GM18867 (cell line): ENCODE data around the gene AJM1.
"Not testable (repeated sequence)": the region's sequence is repeated elsewhere in the genome, so short reads cannot be mapped to it uniquely, and the experiment has no call there.

Source experiments
- ATAC-seq: cut with Tn5 transposase; IDR thresholded peaks from one replicate; pipeline ENCODE4 v1.9.1; 2021; ENCODE audit warnings: mild to moderate bottlenecking, moderate library complexity; ENCODE audit not compliant: unreplicated experiment

AJM1 gene

GRCh38 chr9:136829981-136830885 lies 12.0 kb upstream of the AJM1 start:
- no peak for ATAC-seq

GRCh38 chr9:136831002-136831719 lies 11.1 kb upstream of the AJM1 start:
- no peak for ATAC-seq

- no peak for ATAC-seq
Measured at GRCh38 chr9:136831720-136832104, 10.6 kb upstream of the AJM1 start.

- ATAC-seq: no peak
Measured at GRCh38 chr9:136832581-136832980, 9.7 kb upstream of the AJM1 start.

- ATAC-seq: not testable (repeated sequence)
Measured at GRCh38 chr9:136833381-136834048, 8.8 kb upstream of the AJM1 start.

GRCh38 chr9:136835162-136835931 lies 6.9 kb upstream of the AJM1 start:
- no peak for ATAC-seq

- ATAC-seq: no peak
Measured at GRCh38 chr9:136835932-136836904, 6.1 kb upstream of the AJM1 start.

- no peak for ATAC-seq
Measured at GRCh38 chr9:136837146-136837855, 5.0 kb upstream of the AJM1 start.

GRCh38 chr9:136837856-136838277 lies 4.4 kb upstream of the AJM1 start:
- ATAC-seq: not testable (repeated sequence)

GRCh38 chr9:136838314-136839228 lies 3.7 kb upstream of the AJM1 start:
- ATAC-seq: no peak

GRCh38 chr9:136839229-136840139 lies 2.8 kb upstream of the AJM1 start:
- ATAC-seq: no peak

- no peak for ATAC-seq
Measured at GRCh38 chr9:136840140-136840876, 2.0 kb upstream of the AJM1 start.

GRCh38 chr9:136840877-136841645 lies 1.2 kb upstream of the AJM1 start:
- no peak for ATAC-seq

GRCh38 chr9:136841646-136842379 lies 465 bp upstream of the AJM1 start:
- ATAC-seq: not testable (repeated sequence)
